SU-DHL-6 (cell line): Measurements from ENCODE around the gene ALAS1.

ENCODE experiments used
- H2AFZ ChIP-seq: fragments of 200-600 bp; sonication (generic); 2 replicates; pipeline ENCODE4 v1.6.1; 2014; ENCODE audit warnings: low read depth, mild to moderate bottlenecking, moderate library complexity, mixed read lengths, antibody characterized with exemption, low read length; ENCODE audit not compliant: severe bottlenecking
- H3F3A ChIP-seq: fragments of 200-600 bp; shearing (Covaris generic); 2 replicates; pipeline ENCODE4 v1.6.0; 2016; ENCODE audit warnings: antibody characterized with exemption, mild to moderate bottlenecking; ENCODE audit not compliant: insufficient read depth
- H3K27ac ChIP-seq: fragments of 200-600 bp; sonication (generic); 2 replicates; pipeline ENCODE4 v1.5.1; 2016; ENCODE audit warnings: low read depth, mild to moderate bottlenecking, low read length, moderate library complexity, mixed read lengths
- H3K27me3 ChIP-seq: fragments of 200-600 bp; sonication (generic), shearing (Covaris generic); 2 replicates; pipeline ENCODE4 v1.6.0; 2014; ENCODE audit warnings: mild to moderate bottlenecking, low read length
- H3K36me3 ChIP-seq: fragments of 200-600 bp; sonication (generic); 2 replicates; pipeline ENCODE4 v1.6.1; 2014; ENCODE audit warnings: mild to moderate bottlenecking, low read length, mixed read lengths
- H3K4me2 ChIP-seq: fragments of 300-600, 200-600 bp; shearing (Covaris generic), sonication (generic); 2 replicates; pipeline ENCODE4 v1.6.0; 2014; ENCODE audit warnings: low read length, low read depth, mild to moderate bottlenecking; ENCODE audit not compliant: poor library complexity, severe bottlenecking
- H3K4me3 ChIP-seq: fragments of 200-600 bp; sonication (generic); 2 replicates; pipeline ENCODE4 v1.5.1; 2014; ENCODE audit warnings: antibody characterized with exemption, low read length, mild to moderate bottlenecking, mixed read lengths; ENCODE audit not compliant: insufficient read depth, poor library complexity, severe bottlenecking
- H3K79me2 ChIP-seq: fragments of 200-600 bp; sonication (generic); 2 replicates; pipeline ENCODE4 v1.6.1; 2014; ENCODE audit warnings: mild to moderate bottlenecking, low read length, moderate library complexity; ENCODE audit not compliant: insufficient read depth
- H3K9ac ChIP-seq: fragments of 200-600 bp; sonication (generic); 2 replicates; pipeline ENCODE4 v1.7.0; 2014; ENCODE audit warnings: mild to moderate bottlenecking, low read length
- H3K9me2 ChIP-seq: fragments of 200-600 bp; sonication (generic); replicated peaks from 2 replicates; pipeline ENCODE4 v1.6.1; 2014; ENCODE audit warnings: low read length; ENCODE audit not compliant: insufficient read depth
- H3K9me3 ChIP-seq: fragments of 200-600 bp; sonication (generic); 2 replicates; pipeline ENCODE4 v1.6.1; 2014; ENCODE audit warnings: low read length, mixed read lengths; ENCODE audit not compliant: insufficient read depth
- H4K20me1 ChIP-seq: fragments of 200-600 bp; sonication (generic); 2 replicates; pipeline ENCODE4 v1.6.1; 2014; ENCODE audit warnings: low read depth, mild to moderate bottlenecking, antibody characterized with exemption, low read length, moderate library complexity, mixed read lengths
- EZH2phosphoT487 ChIP-seq: fragments of 200-600 bp; sonication (generic), shearing (Covaris generic); conservative IDR thresholded peaks from 2 replicates; pipeline ENCODE4 v1.6.1; 2018; ENCODE audit warnings: mild to moderate bottlenecking, antibody characterized with exemption, low read length, moderate library complexity, mixed read lengths
- TF ChIP-seq, protein P1 (sequence below): fragments of 200-600 bp; sonication (generic); IDR thresholded peaks from one replicate; pipeline ENCODE4 v1.5.1; 2017; ENCODE audit warnings: antibody characterized with exemption, mild to moderate bottlenecking, low read length, moderate library complexity; ENCODE audit not compliant: insufficient read depth, poor library complexity, severe bottlenecking

ALAS1 gene

DNA sequence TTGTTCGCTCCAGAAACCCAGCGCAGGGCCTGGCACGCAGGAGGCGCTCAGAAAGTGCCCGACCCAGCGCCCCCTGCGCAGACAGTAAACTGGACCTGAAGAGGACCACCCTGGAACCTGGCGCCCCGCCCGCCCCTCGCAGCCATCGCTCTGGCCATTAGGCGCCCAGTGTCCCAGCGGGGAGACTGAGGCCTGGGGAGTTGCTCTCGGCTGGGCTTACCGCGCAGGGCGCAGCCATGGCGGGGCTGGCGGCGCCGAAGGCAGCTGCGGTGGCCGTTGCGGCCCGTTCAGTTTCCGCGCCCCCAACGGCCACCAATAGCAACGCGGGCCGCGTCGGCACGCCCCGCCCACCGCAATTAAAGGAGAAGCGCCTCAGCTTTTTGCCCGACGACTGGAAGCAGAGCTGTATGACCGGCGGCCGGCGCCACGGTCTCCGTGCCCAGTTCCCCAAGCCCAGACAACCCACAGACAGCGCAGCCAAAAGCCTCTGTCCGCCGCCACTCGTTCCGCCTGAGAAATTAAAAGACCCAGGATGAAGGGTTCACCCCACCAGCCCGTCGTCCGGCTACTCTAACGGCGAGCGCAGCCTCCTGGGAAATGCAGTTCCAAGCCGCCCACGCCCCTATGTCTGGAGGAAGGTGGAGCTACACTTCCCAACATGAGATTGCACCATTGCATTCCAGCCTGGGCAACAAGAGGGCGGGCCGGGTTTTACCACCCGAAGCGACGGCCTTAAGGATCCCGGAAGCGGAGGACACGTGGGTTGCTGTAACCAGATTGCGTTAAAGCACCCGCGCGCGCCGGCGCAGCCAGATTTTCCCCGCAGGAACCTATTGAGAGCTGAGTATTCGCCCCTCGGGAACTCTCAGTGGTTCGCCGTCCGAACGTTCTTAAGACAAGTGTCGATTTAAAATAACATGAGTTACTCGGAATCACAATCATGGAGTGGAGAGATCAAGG is 43.5 kb upstream of the ALAS1 start, which contains the start of gene POC1A:
Gene POC1A, minus strand, starts transcription at position 289 of the 960 bp plus-strand sequence. Its CDS starts 51 bp downstream, at position 238.
- Histone ChIP-seq H3K9me3 (no peaks in the 10 kb centered on the region), H3K27ac (peak within 1 kb of the TSS; percentile 56), H3F3A (no peaks in the 10 kb centered on the region), H3K4me2 (peak within 1 kb of the TSS; percentile 88), H2AFZ (peak within 1 kb of the TSS; percentile 82), H4K20me1 (no peaks in the 10 kb centered on the region), H3K9ac (peak within 1 kb of the TSS; percentile 92), H3K79me2 (peaks cover 15% of the 10 kb centered on the region; the same call in 1 of the 2 replicates), H3K9me2 (no peaks in the 10 kb centered on the region), H3K36me3 (no peaks in the 10 kb centered on the region), H3K27me3 (no peaks in the 10 kb centered on the region), H3K4me3 (peak within 1 kb of the TSS; percentile 80)
- no peak for TF ChIP-seq EZH2phosphoT487
- TF ChIP-seq, protein P1, sequence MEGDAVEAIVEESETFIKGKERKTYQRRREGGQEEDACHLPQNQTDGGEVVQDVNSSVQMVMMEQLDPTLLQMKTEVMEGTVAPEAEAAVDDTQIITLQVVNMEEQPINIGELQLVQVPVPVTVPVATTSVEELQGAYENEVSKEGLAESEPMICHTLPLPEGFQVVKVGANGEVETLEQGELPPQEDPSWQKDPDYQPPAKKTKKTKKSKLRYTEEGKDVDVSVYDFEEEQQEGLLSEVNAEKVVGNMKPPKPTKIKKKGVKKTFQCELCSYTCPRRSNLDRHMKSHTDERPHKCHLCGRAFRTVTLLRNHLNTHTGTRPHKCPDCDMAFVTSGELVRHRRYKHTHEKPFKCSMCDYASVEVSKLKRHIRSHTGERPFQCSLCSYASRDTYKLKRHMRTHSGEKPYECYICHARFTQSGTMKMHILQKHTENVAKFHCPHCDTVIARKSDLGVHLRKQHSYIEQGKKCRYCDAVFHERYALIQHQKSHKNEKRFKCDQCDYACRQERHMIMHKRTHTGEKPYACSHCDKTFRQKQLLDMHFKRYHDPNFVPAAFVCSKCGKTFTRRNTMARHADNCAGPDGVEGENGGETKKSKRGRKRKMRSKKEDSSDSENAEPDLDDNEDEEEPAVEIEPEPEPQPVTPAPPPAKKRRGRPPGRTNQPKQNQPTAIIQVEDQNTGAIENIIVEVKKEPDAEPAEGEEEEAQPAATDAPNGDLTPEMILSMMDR = no peak

DNA sequence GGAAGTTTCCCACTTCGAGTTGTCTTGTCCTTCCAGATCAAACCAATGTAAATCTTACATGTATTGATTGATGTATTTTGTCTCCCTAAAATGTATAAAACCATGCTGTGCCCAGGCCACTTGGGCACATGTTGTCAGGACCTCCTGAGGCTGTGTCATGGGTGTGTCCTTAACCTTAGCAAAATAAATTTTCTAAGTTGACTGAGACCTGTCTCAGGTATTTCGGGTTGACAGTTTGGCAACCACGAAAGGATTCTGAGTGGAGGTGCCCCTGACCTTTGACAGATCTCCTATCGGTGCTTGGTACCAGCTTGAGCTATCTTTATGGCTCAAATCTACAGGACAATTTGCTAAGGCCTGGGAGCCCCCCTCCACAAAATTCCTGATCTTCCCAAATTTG is 42.0 kb upstream of the ALAS1 start:
- no peak overlapping the region for H2AFZ ChIP-seq
- H3K27ac ChIP-seq = no peak overlapping the region
- H3F3A ChIP-seq = no peaks in the 10 kb centered on the region
- no peaks in the 10 kb centered on the region for H4K20me1 ChIP-seq
- H3K79me2 ChIP-seq = peaks cover 15% of the 10 kb centered on the region; the same call in 1 of the 2 replicates
- no peaks in the 10 kb centered on the region for H3K36me3 ChIP-seq
- no peaks in the 10 kb centered on the region for H3K9me2 ChIP-seq
- H3K9ac ChIP-seq = no peak overlapping the region
- H3K4me2 ChIP-seq = no peak overlapping the region
- H3K9me3 ChIP-seq = no peaks in the 10 kb centered on the region
- H3K4me3 ChIP-seq = no peak overlapping the region
- TF ChIP-seq EZH2phosphoT487 = no peak
- TF ChIP-seq, protein P1 = no peak
- H3K27me3 ChIP-seq = no peaks in the 10 kb centered on the region

DNA sequence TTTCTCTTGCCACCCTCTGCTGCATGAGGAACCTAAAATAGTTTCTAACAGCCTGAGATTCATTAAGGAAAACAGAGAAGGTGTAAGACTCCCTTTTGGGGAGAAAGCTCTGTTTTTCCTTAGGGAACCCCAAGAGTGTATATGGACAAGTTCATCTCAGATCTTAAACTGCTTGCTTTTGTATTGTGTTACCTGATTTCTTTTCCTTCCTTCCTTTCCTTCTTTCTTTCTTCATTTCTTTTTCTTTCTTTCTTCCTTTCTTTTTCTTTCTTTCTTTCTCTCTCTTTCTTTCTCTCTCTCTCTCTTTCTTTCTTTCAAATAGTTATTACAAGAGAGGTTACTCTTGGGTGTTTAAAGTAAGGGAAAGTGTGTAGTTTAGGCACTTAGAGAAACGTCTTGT is 38.5 kb upstream of the ALAS1 start:
- Histone ChIP-seq H3K4me2 (no peak overlapping the region), H3K9me3 (no peaks in the 10 kb centered on the region), H3K79me2 (no peaks in the 10 kb centered on the region), H3K27me3 (no peaks in the 10 kb centered on the region), H3F3A (no peaks in the 10 kb centered on the region), H3K9ac (no peak overlapping the region), H3K9me2 (no peaks in the 10 kb centered on the region), H2AFZ (no peak overlapping the region), H3K36me3 (no peaks in the 10 kb centered on the region), H3K27ac (no peak overlapping the region), H4K20me1 (no peaks in the 10 kb centered on the region), H3K4me3 (no peak overlapping the region)
- TF ChIP-seq, protein P1 = no peak
- TF ChIP-seq EZH2phosphoT487 = no peak
